OCI-M2 (cell line): ENCODE results near the gene POLRMT.

Source experiments
- DNase-seq: peaks from one replicate; lab custom pipeline; 2025; ENCODE audit not compliant: unreplicated experiment; lab: John Stamatoyannopoulos, UW

POLRMT gene

DNA sequence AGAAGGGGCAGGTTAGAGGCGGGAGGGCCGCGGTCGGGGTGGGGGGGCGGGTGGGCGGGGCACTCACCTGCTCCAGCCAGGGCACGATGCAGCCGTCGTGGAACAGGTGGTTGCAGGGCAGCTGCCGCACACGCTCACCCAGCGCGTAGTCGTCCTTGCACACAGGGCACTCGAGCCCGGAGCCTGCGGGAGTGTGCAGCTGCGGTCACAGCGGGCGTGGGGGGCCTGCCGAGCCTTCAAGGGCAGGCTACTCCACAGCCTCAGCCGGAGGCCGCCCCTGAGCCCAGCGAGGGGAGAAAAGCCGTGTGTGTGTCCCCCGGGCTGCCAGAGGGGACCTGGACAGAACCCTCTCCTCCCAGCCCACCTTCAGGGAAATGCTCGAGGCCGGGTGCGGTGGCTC is 15.0 kb upstream of the POLRMT start:
- DNase-seq, result no peak

DNA sequence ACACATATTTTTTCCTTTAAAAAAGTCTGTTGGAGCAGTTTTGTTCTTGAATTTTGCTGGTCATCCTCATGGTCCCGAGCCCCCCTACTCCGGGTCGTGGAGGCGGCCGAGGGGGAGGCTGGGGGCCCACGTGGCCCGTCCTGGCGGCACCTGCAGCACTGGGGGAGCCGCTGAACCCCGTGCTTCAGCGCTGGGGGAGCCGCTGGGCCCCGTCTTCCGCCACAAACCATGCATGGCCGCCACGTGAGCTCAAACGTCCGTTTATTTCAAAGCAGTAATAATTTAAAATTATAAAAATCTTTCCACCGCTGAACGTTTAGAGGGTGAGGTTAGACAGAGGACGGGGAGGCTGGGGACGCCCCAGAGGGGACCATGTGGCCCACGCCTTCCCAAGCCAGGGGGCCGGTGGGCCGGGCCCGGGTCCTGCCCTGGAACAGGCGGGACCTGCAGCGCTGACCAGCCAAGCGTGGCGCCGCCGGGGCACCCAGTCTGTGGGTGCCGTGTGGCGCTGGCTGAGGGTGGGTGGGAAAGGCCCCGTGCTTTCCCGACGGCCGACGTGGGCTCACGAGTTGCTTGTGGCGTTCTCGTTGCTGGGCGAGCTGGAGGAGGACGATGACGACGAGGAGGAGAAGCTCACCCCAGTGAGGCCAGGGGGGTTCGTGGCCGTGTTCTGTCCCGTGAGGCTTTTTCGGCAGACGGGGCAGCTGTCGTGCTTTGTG is 14.4 kb upstream of the POLRMT start:
- DNase-seq, result no peak

DNA sequence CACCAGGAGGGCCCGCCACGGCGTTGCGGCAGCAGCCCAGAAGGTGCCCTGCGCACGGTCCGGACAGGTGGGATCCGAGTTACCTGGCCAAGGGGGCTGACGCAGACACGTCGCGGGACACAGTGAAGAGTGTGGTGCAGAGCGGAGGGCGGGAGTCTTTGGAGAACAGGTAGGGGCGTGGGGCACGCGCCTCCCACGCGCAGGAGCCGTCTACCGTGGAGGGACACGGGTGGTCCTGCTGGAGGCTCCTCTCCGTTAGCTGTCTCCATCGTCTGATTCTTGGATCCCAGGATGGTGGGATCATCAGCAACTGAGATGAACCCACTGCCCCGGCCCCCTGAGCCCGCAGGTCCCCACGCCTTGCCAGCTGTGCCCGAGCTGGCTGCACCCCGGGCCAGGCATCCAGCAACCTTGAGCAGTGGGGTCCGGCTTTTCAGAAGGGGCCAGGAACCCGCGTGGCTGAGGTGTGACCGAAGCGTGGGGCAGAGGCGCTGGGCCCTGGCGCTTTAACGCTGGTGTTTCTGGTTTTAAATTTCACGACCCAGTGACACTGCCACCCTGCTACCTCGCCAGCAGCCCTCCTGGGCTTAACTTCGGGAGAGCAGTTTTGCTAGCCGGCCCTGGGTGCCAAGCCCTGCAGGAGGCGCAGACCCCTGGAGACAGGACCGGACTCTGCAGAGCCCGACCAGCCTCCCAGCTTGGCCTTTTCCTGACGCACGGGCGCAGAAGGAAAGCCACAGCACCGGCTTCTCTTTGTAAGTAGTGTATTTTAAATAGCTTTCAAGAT is 13.6 kb upstream of the POLRMT start:
- DNase-seq, result no peak

DNA sequence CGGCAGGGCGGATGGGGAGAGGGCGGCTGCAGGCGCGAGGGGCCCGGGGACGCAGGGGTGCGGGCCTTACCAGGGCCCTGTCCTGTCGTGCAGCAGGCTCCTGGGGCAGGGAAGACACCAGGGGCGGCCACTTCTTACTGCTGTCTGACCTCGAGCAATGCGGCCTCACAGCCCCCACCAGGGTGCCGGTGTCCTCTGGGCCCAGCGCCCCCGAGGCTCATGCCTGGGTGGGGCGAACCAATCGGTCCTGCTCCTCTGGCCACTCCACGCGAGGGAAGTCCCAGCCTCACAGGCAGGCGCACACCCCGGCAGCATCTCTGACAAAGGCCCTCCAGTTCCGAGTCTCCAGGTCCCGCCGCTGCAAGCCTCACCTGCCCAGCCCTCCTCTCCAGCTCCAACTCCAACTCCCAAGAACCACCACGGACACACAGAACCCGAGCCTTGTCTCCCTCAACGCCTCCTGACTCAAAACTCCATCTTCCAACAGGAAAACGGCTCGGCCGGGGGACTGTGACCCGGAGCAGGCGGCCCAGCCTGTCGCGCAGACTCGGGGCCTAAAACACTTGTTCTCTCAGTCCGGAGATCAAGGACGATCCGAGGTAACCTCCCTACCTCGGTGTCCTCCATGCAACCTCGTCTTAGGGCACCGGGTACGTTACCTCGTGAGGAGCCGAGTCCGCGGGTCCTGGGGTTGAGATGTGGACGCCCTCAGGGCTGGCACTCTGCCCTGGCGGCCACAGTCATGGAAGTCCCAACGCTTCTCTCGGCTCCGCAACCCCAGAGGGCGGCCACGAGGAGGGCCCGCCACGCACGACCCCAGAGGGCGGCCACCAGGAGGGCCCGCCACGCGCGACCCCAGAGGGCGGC is 12.8 kb upstream of the POLRMT start:
- DNase-seq, result no peak

DNA sequence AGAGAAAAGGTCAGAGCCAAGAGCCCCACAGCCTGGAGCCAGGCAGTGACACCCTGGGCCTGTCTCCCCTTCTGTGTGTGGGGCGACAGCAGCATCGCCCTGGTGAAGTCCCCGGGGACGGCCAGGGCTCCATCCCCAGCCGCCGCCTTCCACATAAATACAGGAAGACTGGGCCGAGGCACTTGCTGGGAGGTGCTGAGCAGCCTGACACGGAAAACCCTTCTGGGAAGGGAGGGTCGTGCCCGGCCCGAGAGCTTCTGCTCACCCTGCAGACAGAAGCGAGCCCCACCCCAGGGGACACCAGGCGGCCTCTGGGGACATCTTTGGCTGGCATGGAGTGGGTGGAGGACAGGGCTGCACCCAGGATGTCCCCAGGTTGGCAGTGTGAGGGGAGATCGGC is 11.5 kb upstream of the POLRMT start:
- no peak for DNase-seq

DNA sequence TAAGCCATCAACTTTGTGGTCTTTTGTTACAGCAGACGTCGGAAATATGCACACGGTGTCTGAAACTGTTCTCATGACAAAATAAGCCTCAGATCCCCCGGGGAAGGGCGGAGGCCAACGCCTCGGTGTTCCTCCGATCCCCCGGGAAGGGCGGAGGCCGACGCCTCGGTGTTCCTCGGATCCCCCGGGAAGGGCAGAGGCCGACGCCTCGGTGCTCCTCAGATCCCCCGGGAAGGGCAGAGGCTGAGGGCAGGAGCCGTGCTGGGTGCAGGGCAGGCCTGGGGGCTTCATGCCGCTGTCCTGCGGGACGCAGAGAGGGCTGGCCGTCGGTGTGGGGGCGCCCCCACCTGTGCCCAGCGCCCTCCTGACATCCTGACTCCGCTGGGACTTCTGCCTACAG is 11.0 kb upstream of the POLRMT start:
- DNase-seq, result no peak

DNA sequence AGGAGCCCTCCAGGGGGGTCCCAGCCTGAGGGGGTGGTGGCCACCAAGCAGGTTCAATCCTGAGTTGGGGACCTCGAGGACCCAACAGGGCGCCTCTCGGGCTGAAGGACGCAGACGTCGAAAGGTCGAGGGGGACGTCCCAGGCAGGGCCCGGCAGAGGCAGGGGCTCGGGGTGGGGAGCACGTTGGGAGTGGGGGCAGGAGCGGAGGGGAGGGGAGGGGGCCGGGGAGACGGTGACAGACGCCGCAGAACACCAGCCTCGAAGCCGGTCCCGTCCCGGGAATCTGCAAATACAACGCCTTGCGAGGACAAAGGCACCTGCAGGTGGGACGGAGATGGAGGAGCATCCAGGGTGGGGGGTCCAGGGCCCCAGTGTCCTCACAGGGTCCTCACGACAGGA is 10.4 kb upstream of the POLRMT start:
- DNase-seq, result no peak

DNA sequence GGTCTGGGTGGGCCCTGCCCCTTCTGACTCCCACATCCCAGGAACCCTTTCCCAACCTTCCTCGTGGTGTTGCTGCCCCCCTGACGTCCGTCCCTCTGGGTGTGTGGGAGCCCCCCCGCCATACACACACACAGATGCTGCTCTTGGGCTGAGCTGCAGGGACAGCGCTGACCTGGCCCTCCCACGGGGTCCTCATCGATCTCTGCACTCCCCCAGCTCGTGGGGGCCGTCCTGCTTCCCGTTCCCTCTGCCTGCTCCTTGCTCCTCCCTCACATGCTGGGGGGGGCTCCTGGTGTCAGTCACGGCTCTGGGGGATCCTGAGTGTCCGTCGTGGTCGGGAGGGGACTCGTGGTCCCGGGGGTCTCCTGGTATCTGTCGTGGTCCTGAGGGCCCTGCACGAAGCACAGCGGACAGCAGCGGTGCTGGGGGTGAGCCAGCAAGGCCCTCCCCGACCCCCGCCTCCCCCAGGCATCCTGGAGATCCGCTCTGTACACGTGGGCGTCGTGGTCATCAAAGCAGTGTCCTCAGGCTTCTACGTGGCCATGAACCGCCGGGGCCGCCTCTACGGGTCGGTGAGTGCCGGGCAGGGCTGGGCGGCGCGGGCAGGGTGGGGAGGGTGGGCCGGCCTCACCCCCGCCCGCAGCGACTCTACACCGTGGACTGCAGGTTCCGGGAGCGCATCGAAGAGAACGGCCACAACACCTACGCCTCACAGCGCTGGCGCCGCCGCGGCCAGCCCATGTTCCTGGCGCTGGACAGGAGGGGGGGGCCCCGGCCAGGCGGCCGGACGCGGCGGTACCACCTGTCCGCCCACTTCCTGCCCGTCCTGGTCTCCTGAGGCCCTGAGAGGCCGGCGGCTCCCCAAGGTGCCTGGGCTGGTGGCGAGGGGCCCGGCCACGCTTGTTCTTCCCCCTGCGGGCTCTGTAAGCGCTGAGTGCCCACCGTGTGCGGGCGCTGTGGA is 9.7 kb upstream of the POLRMT start:
- no peak for DNase-seq

DNA sequence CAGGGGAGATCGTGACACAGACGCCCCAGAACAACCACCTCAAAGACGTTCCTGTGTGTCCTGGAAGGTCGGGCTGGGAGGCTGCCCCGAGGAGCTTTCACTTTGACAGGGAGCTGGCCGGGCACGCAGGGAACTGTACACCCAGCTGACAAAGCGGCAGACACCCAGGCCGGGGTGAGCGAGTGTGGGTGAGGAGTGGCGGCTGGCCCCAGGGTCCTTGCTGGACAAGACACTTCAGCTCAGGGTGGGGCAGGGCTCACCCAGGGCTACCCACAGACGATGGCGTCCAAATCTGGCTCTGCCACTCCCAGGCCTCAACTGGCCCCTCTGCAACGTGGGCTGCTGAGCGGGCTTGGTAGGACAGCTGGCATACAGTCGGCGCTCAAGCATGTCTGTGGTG is 8.4 kb upstream of the POLRMT start:
- no peak for DNase-seq

DNA sequence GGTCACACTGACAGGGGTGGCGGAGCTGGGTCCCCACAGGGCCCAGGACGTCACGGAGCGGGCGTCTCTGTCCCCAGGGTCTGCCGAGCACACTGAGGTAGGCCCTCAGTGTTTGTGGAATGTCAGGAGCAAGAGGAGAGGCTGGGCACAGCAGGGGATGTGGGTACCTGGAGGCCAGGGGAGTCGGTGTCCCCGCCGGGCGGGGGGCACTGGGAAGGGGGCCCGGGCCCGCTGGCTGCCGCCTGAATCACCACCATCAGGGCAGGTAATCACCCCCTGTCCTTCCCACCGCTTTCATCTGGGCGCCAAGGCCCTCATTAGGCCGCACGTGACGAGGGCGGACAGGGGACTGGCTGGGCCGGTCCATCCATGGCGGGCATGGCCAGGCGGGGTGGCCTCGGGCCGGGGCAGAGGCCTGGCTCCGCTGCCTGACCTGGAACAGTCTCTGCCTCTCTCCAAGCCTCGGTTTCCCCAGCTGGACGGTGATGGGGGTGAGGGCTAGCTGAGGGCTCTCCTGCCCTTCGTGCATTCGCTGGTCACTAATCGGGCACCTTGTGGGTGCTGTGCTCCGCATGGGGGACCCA is 7.4 kb upstream of the POLRMT start:
- DNase-seq, result no peak

DNA sequence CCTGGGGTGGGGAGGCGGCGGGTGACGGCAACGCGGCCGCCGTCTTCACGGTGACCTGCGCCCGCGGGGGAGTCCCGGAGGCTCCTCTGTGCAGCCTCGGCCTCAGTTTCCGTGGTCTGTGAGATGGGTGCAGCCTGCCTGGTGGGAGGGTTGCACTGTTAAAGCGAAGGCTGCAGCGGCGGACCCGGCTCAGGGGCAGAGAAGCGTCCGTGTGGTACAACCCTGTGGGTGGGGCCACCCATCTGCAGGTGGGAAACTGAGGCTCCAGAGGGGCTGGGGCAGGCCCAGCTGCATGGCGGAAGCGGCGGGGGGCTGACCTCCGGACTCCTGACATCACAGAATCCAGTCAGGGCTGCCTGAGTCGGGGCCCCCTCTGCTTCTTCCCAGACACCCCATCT is 6.8 kb upstream of the POLRMT start:
- DNase-seq, result no peak

DNA sequence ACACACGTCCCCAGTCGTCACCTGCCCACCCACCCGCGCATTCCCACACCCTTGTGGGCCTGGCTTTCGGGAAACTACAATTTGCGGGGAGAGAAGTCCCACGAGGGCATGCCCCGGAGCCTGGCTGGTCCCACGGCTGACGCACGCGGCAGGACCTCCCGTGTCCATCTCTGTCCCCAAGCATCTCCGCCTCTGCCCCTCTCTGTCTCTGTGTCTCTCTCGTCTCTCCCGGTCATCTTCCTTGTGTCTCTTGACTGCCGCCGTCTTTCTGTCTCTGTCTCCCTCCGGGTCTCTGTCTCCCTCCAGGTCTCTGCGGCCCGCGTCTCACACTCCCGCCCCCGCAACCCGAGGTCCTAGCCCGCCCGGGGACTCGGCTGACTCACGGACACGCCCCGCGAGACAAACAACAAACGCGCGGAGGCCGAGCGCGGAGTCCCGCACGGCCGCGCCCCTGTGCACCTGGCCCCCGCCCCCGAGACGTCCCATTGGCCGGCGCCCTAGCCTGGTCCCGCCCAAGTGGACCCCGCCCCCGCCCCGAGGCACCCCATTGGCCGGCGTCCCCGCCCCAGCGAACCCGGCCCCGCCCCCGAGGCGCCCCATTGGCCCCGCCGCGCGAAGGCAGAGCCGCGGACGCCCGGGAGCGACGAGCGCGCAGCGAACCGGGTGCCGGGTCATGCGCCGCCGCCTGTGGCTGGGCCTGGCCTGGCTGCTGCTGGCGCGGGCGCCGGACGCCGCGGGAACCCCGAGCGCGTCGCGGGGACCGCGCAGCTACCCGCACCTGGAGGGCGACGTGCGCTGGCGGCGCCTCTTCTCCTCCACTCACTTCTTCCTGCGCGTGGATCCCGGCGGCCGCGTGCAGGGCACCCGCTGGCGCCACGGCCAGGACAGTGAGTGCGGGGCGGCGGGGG is 6.2 kb upstream of the POLRMT start, which contains the start of gene FGF22:
TSS of gene FGF22 (plus strand) at position 627 of the 908 bp plus-strand sequence. CDS start at position 674, 47 bp downstream.
- DNase-seq, result peak; percentile 10

DNA sequence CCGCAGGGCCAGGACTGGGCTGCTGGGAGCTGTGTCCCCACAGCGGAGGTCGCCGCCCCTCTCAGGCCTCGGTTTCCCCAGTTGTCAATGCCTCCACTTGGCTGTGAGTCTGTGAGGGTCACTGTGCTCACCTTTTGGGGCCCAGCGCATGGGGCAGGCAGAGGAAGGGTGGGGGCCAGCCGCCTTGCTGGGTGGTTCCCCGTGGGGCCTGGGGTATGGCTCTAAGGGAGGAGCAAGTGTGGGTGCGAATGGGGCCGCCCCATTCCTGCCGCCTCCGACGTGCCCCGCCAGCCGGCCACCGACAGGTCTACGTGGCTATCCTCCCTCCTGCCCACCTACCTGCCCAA is 5.5 kb upstream of the POLRMT start:
- no peak for DNase-seq

DNA sequence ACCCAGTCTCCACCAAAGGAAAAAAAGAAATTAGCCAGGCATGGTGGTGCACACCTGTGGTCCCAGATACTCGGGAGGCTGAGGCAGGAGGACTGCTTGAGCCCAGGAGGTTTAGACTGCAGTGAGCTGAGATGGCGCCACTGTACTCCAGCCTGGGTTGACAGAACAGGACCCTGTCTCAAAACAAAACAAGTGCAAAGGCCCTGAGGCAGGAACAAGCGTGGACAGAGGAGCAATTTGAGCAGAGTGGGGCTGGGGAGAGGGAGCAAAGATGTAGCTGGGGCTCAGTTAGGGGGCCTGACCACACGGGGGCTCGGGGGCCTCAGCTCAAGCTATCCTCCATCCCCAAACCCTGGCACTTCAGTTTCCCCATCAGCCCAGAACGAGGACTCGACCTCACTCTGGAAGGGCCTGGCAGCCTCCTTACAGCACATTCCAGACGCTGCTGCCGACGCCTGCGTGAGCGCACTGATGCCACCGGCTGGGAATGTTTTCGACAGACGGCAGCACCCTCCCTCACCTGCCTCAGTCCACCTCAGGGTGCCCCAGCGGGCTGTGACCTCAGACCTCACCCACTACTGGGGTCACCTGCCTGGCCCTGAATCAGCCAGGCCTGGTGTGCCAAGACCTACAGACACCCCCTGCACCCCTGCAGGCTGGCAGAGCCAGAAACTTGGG is 1.8 kb upstream of the POLRMT start:
- no peak for DNase-seq

DNA sequence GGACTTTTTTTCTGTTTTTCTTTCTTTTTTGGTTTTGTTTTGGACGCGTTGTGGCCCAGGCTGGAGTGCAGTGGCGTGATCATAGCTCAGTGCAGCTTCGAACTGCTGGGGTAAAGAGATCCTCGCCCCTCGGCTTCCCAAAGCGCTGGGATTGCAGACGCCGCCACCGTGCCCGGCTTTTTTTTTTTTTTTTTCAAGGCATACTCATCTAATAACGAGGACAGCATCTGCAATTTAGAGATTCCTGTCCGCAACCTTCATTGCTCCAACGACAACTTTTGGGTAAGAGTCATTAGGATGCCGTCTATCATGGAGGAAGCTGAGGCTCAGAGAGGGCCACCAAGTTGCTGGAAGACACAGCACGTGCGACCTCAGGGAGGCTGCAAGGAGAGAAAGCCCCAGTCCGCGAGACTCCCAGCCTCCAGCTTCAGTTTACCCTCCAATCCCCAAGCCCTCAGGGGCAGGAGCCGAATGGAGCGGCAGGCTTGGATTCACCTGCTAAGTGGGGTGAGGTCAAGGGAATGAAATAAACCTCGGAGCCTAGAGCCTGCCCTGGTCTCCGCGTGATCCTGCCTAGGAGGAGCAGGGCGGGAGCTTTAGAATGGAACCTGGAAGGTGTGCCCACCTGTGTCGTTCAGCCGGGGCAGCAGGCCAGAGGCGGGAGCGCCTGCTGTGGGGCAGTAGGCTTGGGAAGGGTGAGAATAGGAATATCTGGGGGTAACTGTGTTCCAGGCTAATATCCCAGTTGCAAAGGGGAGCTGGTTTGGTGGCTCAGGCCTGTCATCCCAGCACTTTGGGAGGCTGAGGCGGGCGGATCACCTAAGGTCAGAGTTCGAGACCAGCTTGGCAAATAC is 676 bp upstream of the POLRMT start:
- DNase-seq, result no peak

DNA sequence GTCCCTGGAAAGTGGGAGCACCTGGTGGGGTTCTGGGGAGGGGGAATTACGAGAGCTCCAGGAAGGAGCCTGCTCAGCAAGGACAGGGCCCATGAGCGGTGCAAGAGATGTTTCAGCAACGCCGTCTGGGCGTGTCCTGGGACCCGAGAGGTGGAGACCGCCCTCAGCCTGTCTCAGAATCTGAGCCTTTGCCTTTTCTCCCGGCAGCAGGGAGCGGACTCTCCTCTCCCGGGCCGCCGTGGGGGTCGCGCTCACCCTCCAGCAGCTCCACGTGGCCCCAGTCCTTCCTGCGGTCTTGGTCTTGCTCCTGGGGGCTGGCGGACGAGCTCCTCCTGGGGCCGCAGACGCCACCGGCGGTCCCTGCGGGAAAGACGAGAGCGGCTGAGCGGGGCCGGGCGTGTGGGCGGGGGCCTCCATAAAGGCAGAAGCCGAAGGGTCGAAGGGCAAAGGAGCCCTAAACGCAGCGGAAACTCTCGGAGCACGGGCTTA is 714 bp downstream of the POLRMT start:
- no peak for DNase-seq

DNA sequence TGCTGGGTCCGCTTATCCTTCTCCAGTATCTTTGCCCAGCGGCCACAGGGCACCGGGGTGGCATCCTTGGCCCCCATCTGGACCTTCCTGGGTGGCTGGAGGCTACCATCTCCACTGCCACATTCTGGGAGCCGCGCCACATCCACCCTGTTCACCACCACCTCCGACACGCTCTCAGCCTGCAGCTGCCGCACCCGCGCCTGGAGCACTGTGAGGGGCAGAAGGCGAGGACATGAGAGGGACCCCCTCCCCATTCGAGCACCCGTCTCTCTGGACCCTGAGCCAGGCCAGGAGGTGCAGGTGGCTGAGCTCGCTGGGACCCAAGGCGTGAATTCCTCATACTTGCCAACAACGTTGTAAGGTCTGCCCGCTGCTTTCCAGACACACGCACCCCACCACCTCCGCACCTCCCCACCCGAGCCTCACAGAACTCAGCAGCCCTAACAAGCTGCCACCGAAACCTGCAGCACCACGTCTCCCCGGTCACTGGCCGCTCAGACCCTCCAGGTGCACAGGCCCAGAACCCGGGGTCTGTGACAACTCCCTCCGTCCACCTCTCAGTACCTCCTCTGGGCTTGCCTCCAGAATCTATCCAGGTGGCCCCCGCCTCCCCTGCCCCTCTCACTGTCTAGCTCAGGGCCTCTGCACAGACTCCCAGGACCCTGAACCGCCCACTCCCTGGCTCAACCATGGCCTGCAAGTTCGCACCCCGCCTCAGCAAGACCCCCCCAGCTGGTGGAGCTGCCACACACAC is 3.2 kb downstream of the POLRMT start:
- no peak for DNase-seq
